ENCODE data around the gene SLC5A8.

Gene SLC5A8

GRCh38 chr12:101216810-101217209 is 6.8 kb upstream of the SLC5A8 start:
- CTCF ChIA-PET: no interaction called here
- Histone ChIP-seq H3K9me3 (ENCODE audit: control insufficient read depth, insufficient read depth, low read depth, low read length) (no peaks in the 10 kb centered on the region), H3K27ac (ENCODE audit: extremely low read depth, low read depth, low read length) (no peak overlapping the region), H3K4me3 (ENCODE audit: low read depth, low read length) (no peak overlapping the region), H3K36me3 (ENCODE audit: control insufficient read depth in 2 of 2, insufficient read depth in 1 of 2, low read length in 2 of 2) (no peaks in the 10 kb centered on the region), H3K4me1 (ENCODE audit: control insufficient read depth, insufficient read depth, low read length) (0 out of 2 replicates have a peak, but pooled peaks cover 3% of the 10 kb centered on the region)
- POLR2A ChIA-PET: no interaction called here
- TF ChIP-seq ZNF768 (tag by site-specific recombination; IDR thresholded peaks at IDR 0.05): no peak
- TF ChIP-seq ZBTB1 (tag by site-specific recombination; IDR thresholded peaks at IDR 0.05): no peak
- no peak for TF ChIP-seq ZNF488 (tag by site-specific recombination; IDR thresholded peaks at IDR 0.05)
- TF ChIP-seq ZNF670 (tag by site-specific recombination; IDR thresholded peaks at IDR 0.05; ENCODE audit: low read depth): no peak

GRCh38 chr12:101207086-101207780 is 2.8 kb downstream of the SLC5A8 start:
- Histone ChIP-seq H3K36me3 (ENCODE audit: control insufficient read depth in 2 of 2, insufficient read depth in 1 of 2, low read length in 2 of 2) (no peaks in the 10 kb centered on the region), H3K27ac (ENCODE audit: extremely low read depth, low read depth, low read length) (no peak overlapping the region), H3K4me1 (ENCODE audit: control insufficient read depth, insufficient read depth, low read length) (0 out of 2 replicates have a peak, but pooled peaks cover 2% of the 10 kb centered on the region), H3K4me3 (ENCODE audit: low read depth, low read length) (no peak overlapping the region), H3K9me3 (ENCODE audit: control insufficient read depth, insufficient read depth, low read depth, low read length) (no peaks in the 10 kb centered on the region)
- ChIA-PET POLR2A (no interaction called here), CTCF (no interaction called here)
- TF ChIP-seq KLF16 (tag by site-specific recombination; IDR thresholded peaks at IDR 0.05) (no peak), ZEB2 (tag by site-specific recombination; IDR thresholded peaks at IDR 0.05) (no peak), ZNF311 (tag by site-specific recombination; IDR thresholded peaks at IDR 0.05; ENCODE audit: borderline replicate concordance) (no peak)

- H3K27ac ChIP-seq (ENCODE audit: extremely low read depth, low read depth, low read length): no peak overlapping the region
- H3K9me3 ChIP-seq (ENCODE audit: control insufficient read depth, insufficient read depth, low read depth, low read length): no peaks in the 10 kb centered on the region
- H3K4me1 ChIP-seq (ENCODE audit: control insufficient read depth, insufficient read depth, low read length): no peaks in the 10 kb centered on the region
- TF ChIP-seq ZNF324 (tag by site-specific recombination; IDR thresholded peaks at IDR 0.05) (no peak), CTCF (tag by site-specific recombination; IDR thresholded peaks at IDR 0.05) (no peak), MZF1 (tag by site-specific recombination; IDR thresholded peaks at IDR 0.05; ENCODE audit: borderline replicate concordance) (no peak), GLIS2 (tag by site-specific recombination; IDR thresholded peaks at IDR 0.05) (no peak), ZBTB6 (tag by site-specific recombination; IDR thresholded peaks at IDR 0.05) (no peak), ZNF37A (tag by site-specific recombination; IDR thresholded peaks at IDR 0.05) (no peak), ZNF670 (tag by site-specific recombination; IDR thresholded peaks at IDR 0.05; ENCODE audit: low read depth) (no peak), ZNF610 (tag by site-specific recombination; IDR thresholded peaks at IDR 0.05; ENCODE audit: borderline replicate concordance) (no peak)
- POLR2A ChIA-PET: no interaction called here
- CTCF ChIA-PET: no interaction called here
- no peak overlapping the region for H3K4me3 ChIP-seq (ENCODE audit: low read depth, low read length)
- no peaks in the 10 kb centered on the region for H3K36me3 ChIP-seq (ENCODE audit: control insufficient read depth in 2 of 2, insufficient read depth in 1 of 2, low read length in 2 of 2)
Observed at GRCh38 chr12:101204602-101205304, 5.3 kb downstream of the SLC5A8 start.
